ENCODE data around the gene ABCD3.
"Not testable (repeated sequence)": the region's sequence is repeated elsewhere in the genome, so short reads cannot be mapped to it uniquely, and the experiment has no call there.

ABCD3 gene

DNA sequence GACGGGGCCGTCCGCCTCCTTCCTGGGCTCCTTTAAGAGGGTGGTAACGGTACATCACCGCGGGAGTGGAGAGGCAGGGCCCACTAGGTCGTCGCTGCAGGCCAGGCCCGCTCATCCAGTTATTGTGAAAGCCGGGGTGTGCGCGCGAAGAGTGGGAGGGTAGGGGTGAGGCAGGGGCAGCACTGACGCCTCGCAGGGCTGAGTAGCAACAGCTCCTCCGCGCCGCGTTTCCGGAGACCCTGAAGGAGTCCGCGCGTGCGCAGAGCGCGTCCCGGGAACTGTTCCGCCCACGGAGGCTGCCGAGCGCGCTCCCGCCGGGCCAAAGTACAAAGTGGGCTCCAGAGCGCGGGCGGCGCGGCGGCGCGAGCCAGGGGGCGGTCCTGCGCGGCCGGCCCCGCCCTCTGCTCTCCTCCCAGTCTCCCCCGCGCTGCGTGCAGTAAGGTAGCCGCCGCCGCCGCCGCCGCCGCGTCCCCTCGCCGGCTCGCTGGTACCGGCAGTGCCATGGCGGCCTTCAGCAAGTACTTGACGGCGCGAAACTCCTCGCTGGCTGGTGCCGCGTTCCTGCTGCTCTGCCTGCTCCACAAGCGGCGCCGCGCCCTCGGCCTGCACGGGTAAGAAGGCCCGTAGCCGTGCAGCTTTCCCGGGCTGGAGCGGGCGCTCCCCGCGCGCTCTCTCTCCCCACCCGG lies at the start of gene ABCD3:
Gene ABCD3 (plus strand): TSS at position 412 of the 686 bp plus-strand sequence. CDS start 90 bp downstream, at position 502.
- DNase-seq: peak; percentile 97

DNA sequence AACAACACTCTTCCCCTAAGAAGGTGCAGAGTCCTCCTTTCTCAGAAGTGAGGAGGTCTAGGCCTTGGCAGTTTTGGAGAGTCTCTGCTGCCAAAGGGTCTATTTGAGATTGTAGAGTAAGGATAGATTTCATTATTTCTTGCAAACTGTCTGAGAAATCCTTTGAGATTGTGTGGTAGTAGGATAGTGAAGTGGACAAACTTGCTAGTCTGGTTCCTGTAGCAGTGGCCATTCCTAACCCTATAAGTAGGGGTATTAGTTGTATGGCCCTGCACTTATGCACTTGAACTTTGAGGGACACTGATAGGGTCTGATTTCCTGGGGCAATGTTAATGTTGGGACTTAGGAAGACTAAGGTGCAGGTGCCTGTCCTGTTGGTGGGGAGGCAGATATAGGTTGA lies 45.4 kb upstream of the ABCD3 start:
- DNase-seq: not testable (repeated sequence)

DNA sequence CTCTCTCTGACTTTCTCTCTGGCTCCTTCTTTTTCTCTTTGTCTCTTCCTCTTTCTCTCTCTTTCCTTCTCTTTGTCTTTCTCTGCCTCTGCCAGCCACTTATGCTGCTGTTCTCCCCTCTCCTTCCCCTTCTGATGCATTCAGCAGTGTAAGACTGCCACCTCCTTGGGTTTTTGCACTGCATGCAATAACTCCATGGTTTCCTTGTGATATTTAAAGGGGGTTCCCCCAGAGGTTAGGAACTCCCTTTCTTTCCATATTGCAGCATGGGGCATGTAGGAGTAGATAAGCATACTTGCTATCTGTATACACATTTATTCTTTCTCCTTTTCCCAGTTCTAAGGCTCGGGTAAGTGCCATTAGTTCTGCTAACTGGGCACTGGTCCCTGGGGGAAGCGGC lies 44.9 kb upstream of the ABCD3 start:
- DNase-seq: not testable (repeated sequence)

DNA sequence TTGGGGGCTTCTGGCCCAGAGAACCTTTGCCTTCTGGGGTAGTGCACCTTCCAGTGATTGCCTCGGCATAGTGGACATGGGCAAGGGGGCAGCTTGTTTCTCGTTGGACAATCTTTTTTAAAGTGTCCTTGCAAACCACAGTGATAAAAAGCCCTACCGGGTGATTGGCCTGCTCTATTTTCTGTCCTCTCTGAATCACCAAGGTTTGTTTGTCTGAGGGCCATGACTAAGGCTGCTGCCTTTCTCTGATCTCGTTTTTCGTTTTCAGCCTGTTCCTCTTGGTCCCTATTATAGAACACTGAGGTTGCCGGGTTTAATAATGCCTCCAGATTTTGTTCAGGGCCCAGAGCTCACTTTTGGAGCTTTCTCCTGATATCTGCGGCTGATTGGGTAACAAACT lies 42.5 kb upstream of the ABCD3 start:
- DNase-seq: not testable (repeated sequence)

DNA sequence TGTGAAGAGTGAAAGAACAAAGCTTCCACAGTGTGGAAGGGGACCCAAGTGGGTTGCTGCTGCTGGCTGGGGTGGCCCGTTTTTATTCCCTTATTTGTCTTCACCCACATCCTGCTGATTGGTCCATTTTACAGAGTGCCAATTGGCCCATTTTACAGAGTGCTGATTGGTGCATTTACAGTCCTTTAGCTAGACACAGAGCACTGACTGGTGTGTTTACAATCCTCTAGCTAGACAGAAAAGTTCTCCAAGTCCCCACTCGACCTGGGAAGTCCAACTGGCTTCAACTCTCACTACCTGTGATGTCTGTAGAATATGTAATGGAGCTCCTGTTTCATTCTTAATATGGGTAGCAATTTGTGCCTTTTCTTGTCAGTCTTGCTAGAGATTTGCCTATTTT lies 39.7 kb upstream of the ABCD3 start:
- not testable (repeated sequence) for DNase-seq

DNA sequence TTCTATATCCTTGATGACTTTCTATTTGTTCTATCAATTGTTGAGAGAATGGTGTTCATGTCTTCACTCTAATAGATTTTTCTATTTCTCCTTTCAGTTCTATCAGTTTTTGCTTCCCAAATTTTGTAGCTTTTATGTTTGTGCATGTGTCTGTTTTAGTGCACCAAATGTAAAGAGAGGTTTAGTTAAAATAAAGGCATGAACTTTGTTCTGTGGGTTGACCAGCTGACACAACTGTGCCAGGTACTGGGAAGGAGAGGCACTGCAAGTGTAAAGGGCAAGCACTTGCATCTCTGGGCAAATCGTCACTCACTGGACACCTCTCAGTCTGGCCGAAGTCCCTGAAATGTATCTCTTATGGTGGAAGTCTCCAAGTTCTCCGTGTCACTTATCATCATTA lies 38.6 kb upstream of the ABCD3 start:
- DNase-seq: no peak

DNA sequence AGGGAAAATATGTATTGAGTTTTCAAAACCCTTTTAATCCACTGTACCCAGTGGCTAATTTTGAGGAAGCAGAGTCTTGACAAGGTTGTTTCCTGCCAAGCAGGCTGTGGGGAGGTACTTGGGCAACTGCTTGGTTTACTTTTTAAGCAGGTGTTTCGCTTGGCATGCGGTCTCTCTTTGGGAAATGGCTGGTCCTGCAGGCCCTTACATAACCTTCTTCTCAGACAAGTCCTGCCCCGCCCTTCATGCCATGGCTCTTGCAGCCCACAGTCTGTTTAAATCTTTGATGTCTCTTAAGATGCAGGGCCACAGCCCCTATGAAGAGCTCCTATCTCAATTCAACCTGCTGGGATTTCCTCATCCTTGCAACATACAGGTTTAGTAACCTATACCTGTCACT lies 36.0 kb upstream of the ABCD3 start:
- DNase-seq: no peak

DNA sequence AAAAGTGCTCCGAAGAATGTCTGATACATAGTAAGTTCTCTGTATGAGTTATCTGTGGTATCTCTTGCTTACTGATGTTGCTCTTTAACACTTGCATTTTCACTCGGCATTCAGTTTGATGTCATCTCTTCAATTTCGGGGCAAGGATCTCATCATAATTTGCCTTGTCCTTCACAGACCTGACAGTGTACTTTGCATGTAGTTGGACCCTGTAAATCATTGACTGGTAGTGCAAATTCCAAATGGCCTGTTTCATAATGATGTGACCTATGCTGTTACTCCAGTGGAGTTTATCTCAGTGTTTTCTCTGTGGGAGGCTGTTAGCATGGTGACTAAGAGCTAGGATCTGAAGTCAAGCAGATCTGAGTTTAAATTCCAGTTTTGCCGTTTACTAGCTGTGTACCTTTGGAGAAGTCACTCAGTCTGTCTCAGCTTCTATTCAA lies 34.2 kb upstream of the ABCD3 start:
- DNase-seq: no peak

DNA sequence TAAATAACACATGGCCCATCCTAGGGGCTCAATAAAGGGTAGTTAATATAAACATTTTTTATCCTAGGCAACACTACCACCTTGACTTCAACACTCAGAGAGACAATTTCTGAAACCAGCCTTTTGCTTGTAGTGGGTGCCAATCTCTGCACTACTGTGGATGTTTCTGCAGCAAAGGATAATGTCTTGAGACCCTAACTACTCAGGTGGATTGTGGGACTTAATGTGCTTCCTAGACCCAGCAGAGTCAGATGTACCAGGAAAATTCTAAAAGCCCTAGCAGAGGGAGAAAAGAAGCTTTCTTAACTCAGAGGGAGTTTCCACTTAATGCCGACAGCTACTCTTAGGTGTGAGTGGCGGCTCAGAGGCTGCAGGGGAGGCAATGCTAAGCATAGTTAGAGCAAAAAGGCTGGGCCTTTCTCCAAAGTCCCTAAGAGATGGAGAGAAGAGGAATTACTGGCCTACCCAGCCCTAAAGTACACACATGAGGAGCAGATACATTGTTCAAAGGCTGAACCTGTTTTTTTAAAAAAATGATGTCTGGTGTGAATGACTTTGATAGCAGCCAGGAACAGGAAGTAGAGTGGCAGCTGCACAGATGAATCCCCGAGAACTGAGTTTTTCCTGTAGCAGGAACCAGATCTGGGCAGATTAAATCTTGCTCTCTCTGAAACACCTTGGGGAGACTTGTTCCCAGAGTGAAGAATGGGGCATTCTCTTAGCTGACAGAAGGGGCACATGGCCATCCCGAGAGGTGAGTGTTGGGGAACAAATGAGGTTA lies 33.5 kb upstream of the ABCD3 start:
- no peak for DNase-seq

DNA sequence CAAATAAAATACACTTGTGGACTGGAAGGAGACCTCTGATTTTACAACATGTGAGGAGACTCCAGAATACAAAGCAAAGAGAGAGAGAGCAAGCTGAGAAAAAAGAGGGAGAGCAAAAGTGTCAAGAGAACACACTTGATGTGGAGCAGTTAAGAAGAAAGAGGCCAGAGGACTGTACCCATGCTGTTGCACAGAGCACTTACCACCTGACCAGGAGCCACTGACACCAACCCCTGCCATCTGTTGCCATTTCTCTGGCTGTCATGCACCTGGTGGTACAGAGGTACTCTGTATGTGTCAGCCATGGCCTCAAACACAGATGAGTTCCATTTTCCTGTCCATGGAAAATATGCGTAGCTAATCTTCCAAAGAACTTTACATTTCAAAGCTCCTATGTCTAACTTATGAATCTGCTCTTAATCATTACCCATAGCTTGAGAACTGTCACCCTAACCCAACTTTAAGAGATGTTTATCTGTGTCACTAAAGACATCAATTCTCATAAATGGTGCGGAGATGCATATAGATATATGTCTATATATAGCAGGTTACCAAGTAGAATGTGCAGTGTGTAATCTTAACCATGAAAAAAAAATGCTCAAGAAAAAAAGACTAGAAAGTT lies 32.8 kb upstream of the ABCD3 start:
- no peak for DNase-seq

DNA sequence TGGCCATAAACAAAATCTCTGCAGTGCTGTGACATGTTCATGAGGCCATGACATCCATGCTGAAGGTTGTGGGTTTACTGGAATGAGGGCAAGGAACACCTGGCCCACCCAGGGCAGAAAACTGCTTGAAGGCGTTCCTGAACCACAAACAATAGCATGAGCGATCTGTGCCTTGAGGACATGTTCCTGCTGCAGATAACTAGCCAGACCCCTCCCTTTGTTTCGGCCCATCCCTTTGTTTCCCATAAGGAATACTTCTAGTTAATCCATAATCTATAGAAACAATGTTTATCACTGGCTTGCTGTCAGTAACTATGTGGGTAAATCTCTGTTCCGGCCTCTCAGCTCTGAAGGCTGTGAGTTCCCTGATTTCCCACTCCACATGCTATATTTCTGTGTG lies 28.9 kb upstream of the ABCD3 start:
- no peak for DNase-seq

DNA sequence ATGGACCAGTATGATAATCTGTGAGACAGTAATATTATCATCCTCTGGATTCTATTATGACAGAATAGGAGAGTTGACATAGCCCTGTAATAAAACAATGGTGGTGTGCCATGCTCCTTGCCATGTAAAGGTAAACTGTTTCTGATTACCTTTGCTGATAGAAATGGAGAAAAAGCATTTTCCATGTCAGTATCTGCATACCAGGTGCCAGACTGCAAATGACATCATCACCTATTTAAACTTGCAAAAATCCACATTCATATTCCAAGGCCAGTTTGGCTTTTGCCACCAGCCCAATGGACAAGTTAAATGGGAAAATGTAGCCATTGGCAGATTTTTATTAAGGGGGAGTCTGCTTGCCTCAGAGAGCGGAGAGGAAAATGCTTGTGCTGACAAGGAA lies 23.9 kb upstream of the ABCD3 start:
- no peak for DNase-seq

DNA sequence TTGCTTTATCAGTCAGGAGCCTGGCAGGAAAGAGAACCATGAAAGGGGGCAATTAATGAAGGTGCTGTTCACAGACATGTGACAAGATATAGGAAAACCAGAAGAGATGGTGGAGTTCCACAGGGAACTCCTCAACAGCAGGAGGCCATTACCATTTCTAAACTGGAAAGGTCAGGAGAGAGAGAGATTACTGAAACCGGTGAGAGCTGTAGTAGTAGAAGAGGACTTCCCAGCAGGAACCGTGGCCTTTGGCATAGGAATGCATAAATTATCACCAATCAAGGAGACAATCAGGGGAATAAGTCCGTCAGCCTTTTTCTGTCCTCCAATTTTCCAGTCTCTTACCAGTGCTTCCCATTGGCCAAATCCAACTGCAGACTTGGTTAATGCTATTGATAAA lies 23.0 kb upstream of the ABCD3 start:
- no peak for DNase-seq

DNA sequence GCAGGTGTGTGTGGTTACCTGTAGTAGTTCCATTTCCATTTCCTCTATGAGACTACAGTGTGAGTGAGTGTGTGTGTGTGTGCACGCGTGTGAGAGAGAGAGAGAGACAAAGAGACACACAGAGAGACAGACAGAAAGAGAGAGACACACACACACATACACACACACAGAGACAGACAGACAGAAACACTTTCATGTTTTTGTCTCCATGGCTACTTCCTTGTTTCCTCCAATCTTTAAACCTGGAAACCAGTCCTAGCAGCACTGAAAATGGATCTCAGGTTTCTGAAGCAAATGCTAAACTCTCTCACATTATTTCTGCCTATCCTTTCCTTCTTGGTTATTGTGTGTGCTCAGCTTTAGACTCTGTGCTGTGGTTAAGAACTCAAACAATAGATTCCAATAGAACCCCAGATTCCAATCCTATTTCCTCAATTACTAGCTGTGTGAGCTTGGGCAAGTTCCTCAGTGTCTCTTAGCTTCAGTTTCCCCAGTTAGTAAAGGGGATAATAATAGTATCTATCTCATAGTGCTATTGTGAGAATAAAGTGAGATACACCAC lies 22.4 kb upstream of the ABCD3 start:
- no peak for DNase-seq

DNA sequence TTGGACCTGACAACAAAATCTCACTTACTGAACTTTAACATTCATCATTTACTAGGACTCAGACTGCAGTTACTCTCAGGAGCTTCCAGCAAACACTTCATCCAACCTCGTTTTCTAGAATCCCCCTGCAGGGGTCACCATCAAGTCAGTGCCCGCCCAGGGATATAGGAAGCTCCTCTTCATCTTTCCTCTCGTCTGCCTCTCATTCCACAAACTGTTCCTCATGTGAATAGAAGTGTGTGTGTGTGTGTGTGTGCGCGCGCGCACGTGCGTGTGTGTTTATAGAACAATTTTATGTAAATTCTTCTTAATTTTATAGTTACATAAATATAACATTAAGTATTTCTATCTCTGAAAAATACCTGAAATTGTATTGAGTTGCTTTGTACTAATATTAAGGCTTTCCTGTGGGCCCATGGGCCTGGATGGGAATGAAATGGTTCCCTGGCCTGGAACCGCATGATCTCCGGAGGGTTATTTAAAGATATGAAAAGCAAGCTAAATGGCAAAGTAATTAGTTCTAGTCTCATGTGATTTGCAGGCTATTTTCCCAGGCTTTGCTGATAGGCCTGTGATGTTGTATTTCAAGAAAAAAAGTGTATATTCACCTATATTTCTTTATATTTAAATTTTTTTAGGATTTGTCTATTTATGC lies 21.7 kb upstream of the ABCD3 start:
- no peak for DNase-seq

DNA sequence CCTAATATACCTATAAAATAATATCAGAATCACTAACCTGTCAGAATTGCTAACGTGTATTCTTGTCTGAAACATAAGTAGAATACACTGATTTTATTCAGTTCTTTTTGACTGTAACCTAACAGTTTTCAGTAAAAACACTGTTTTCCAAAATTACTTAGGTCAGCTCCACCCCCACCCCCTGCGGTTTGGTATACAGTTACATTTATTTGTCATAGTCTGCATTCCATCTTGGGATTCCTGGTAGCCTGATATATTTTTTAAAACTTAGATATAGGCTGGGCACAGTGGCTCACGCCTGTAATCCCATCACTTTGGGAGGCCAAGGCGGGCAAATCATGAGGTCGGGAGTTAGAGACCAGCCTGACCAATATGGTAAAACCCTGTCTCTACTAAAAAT lies 19.8 kb upstream of the ABCD3 start:
- no peak for DNase-seq

DNA sequence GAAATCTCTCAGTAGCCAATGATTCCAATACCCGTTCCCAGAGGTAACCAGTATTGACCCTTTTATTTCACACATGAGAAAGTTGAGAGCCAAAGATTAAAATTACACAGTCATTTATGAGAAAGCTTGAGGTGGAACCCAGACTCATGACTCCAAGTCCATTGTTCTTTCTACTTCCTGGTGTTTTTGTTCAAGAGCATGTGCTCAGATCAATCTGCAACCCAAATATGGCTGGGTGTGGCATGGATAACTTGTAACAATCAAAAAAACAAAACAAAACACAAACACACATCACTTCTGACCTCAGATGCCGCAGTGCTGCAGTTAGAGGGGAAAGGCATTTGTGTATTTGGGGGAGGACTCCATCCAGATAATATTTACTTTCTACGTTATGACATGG lies 18.7 kb upstream of the ABCD3 start:
- no peak for DNase-seq

DNA sequence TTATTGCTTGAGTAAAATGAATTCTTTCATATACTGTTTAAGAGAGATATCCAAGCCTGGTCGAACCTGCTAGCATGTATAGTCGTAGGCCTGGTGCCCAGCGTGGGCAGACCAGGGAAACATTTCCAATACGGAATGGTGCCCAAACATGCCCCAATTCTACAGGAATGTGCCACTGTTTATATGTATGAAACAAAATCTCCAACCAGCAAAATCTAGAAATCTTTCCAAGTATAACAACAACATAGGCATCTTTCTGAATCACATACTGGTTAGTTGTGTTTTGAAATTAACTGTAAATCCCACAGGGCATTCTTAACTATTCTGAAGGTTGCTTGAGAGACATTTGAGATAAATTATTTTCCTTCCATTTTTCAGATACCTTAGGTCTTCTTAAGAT lies 17.0 kb upstream of the ABCD3 start:
- DNase-seq: no peak

DNA sequence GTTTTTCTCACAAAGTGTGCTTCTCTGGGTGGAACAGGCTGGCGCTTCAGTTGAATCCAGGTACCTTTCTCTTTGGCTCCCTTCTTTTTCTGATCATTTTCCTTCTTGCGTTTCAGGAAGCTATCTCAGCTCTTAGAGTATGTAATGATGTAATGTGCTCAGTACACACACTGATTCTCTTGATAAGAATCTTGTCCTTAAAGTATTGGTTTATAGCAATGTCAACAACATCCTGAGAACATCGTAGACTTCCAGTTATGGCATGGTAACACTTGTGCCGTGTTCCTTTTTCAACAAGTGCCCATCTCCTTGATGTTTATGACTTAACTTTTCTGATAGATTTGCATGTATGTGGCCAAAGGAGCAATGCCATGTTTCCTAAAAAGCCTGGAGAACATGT lies 11.7 kb upstream of the ABCD3 start:
- no peak for DNase-seq

DNA sequence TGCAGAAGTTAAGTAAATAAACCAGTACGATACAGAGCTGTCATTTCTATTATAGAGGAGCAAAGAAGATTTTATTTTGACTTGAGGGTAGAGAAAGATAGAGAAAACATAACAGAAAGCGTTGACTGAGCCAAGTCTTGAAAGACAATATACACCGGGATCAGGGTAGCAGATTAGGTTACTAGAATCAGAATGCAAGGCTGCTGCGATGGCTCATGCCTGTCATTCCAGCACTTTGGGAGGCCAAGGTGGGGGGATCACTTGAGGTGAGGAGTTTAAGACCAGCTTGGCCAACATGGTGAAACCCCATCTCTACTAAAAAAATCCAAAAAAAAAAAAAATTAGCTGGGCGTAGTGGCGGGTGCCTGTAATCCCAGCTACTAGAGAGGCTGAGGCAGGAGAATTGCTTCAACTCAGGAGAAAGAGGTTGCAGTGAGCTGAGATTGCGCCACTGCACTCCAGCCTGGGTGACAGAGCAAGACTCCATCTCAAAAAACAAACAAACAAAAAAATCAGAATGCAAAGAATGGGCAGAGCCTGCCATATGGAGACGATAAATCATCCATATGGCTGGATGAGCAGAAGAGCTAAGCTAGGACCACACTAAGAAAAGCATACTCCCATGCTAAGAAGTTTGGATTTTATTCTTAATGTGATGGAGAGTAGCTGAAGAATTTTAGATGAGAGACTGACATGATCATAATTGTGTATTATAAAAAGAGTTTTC lies 9.9 kb upstream of the ABCD3 start:
- no peak for DNase-seq

DNA sequence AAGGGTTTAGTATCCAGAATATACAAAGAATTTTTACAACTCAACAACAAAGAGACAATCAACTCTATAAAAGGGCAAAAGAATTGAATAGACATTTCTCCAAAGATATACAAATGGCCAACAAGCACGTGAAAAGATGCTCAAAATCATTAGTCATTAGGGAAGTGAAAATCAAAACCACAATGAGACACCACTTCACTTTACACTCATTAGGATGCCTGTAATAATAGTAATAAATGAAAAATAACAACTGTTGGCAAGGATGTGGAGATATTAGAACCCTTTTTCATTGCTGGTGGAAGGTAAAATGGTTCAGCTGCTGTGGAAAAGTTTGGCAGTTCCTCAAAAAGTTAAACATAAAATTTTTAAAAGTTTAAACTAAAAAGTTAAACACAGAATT lies 7.0 kb upstream of the ABCD3 start:
- no peak for DNase-seq

DNA sequence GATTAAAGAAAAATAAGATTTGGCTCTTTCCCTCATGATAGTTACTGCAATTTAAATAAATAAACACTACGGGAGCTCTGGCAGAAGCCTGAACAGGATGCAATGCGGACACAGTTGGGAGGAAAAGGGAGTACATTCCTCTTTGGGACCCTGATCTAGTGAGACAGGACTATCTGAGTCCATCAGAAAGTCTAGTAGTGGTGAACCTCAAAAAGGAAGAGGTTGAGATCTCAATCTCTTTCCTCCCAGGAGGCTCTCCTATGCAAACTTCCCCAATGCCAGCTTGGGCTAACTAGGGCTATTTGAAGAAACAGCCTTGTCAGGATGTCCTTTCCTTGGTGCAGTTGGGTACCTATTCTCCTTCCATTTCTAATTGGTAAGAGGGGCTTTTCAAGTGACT lies 4.9 kb upstream of the ABCD3 start:
- DNase-seq: no peak
